Heart right ventricle (tissue), 16 donors: ENCODE results near the gene KIF3B. TPM values are rescaled to one million over a fixed set of nuclear protein-coding genes. Genes with fewer than 3 reads are reported as not detected.

Experiments used
- ATAC-seq, 8 donors: fragments of 200-7000 bp; cut with Tn5 transposase; one replicate each; pipeline ENCODE4 v1.9.1; 2020; ENCODE audit warnings: mild to moderate bottlenecking in 8 of 8, moderate library complexity in 8 of 8, moderate number of reproducible peaks in 1 of 8
- DNase-seq, 2 donors: peaks; one replicate each; pipeline ENCODE4 v3.0.0-alpha.2; 2020
- H3K27ac ChIP-seq, 10 donors: fragments of 200-600 bp; sonication (generic) in 2 of 10; one replicate each; pipeline versions ENCODE4 v1.5.0 to v1.8.0; 2020 to 2022; ENCODE audit warnings: mild to moderate bottlenecking in 3 of 10
- H3K27me3 ChIP-seq, 7 donors: fragments of 200-600 bp; one replicate each; pipeline ENCODE4 v1.8.0; 2021 to 2022; ENCODE audit warnings: mild to moderate bottlenecking in 2 of 7
- H3K36me3 ChIP-seq, 9 donors: fragments of 200-600 bp; sonication (generic) in 1 of 9; one replicate each; pipeline versions ENCODE4 v1.5.0 to v1.8.0; 2020 to 2022; ENCODE audit warnings: mild to moderate bottlenecking in 2 of 9
- H3K4me1 ChIP-seq, 9 donors: fragments of 200-600 bp; sonication (generic) in 1 of 9; one replicate each; pipeline versions ENCODE4 v1.5.0 to v1.8.0; 2020 to 2022; ENCODE audit warnings: mild to moderate bottlenecking in 4 of 9
- H3K4me3 ChIP-seq, 10 donors: fragments of 200-600 bp; sonication (generic) in 2 of 10; one replicate each; pipeline versions ENCODE4 v1.5.0 to v1.8.0; 2020 to 2022; ENCODE audit warnings: mild to moderate bottlenecking in 7 of 10, moderate library complexity in 2 of 10
- H3K9me3 ChIP-seq, 11 donors: fragments of 200-600 bp in 10 of 11; sonication (generic) in 2 of 11; one replicate each; pipeline versions ENCODE4 v1.5.0 to v1.8.0; 2013 to 2022; ENCODE audit warnings: mild to moderate bottlenecking in 2 of 11, control low read depth in 1 of 11, moderate library complexity in 1 of 11
- CTCF ChIP-seq, 9 donors: fragments of 200-600 bp; sonication (generic) in 2 of 9; IDR thresholded peaks; one replicate each; pipeline versions ENCODE4 v1.5.0 to v1.8.0; 2021 to 2022; ENCODE audit warnings: antibody characterized with exemption in 9 of 9, mild to moderate bottlenecking in 5 of 9, moderate library complexity in 1 of 9
- WGBS, 2 donors: extraction: QIAGEN DNeasy Blood & Tissue Kit; methylation state at CpG; one replicate each; pipeline ENCODE4 v1.1.7; 2013; ENCODE audit warnings: inconsistent platforms in 1 of 2; 5-methylcytosine and 5-hydroxymethylcytosine counted together
- intact Hi-C, 10 donors: fragments of 100-400 bp; cut with DNase I; formaldehyde crosslinking; loops; one replicate each; pipeline versions ENCODE4 v1.11.1 to v1.14.2; 2022
- polyA plus RNA-seq, 2 donors: library from polyadenylated mRNA; stranded (reverse); fragments of 200-250 nt; gene quantifications; one replicate each; pipeline ENCODE4 v1.2.3, GENCODE V29; 2013
- total RNA-seq, 10 donors: library from RNA; stranded (reverse); fragmentation: NEBNext Ultra II Directional in 3 of 10; extraction: Animal tissue kit (Norgen Biotek cat#: 25700) in 3 of 10; gene quantifications; one replicate each; pipeline versions ENCODE4 v1.2.1 to v1.2.4, GENCODE V29; 2021 to 2023
- donor health status: Arrhythmogenic right ventricular cardiomyopathy.
- donor health status: ischemic (EF 13 %, LVEDD 7.1; RV severe dilation, severe dysfunction).
- donor health status: healthy with polysubstance abuse.
- donor health status: DM: no; HTN: yes; CAD: no.
- donor health status: DM: no; HTN: no; CAD: no.
- donor health status: ischemic (EF 25% LVEDD 6.9; RV normal size, moderate dysfunction).
- donor health status: ischemic (EF 25% LVEDD 5.7; RV mildly dilated, moderate dysfunction).
- donor health status: healthy.
- donor health status: DM: yes; HTN: yes; CAD: no.
- donor health status: Ischemic cardiomyopathy.
- donor health status: ischemic (EF 35%, LVEDD 5.7; RV mildly dilated, moderate dysfunction).
- donor health status: nonischemic (EF 11% LVEDD 7.7; RV severe dilation, severe dysfunction).
- donor health status: DM: yes; HTN: yes; CAD: no.
- donor health status: PGD.
- donor health status: ischemic (EF 29% LVEDD 5.4; RV normal size, mild dysfunction).
- donor health status: nonischemic (EF 23%, LVEDD 6.1; RV moderate dilation, normal function).

Gene KIF3B
- total and polyA plus RNA-seq, 12 donors = 4.7 to 16.3 (median 11.1) TPM

GRCh38 chr20:32314768-32315167 lies 37.3 kb downstream of the KIF3B start:
- intact Hi-C loops = no loop called here
- peaks cover 0 to 87% (median 27%) of the 10 kb centered on the region in 9 donors for H3K36me3 ChIP-seq

GRCh38 chr20:32315399-32315798 lies 37.9 kb downstream of the KIF3B start:
- 98% methylated on average over 3 of the region's 3 CpGs for WGBS, 2 donors
- Histone ChIP-seq H3K36me3 (peaks cover 0 to 84% (median 21%) of the 10 kb centered on the region in 9 donors), H3K27me3 (no peaks in the 10 kb centered on the region), H3K4me3 (no peak overlapping the region), H3K27ac (no peak overlapping the region), H3K9me3 (no peaks in the 10 kb centered on the region), H3K4me1 (no peaks in the 10 kb centered on the region)
- TF ChIP-seq CTCF (IDR thresholded peaks at IDR 0.05) = no peak
- ATAC-seq (no peak), DNase-seq (no peak)
- intact Hi-C loops = no loop called here

More at GRCh38 chr20:32314768-32315167, 37.3 kb downstream of the KIF3B start:
- H3K27ac ChIP-seq = no peak overlapping the region
- no peaks in the 10 kb centered on the region for H3K9me3 ChIP-seq
- DNase-seq (no peak), ATAC-seq (peak in 3 of 8 donors; percentile 25 to 41 (median 27))
- TF ChIP-seq CTCF (IDR thresholded peaks at IDR 0.05) = no peak
- H3K4me1 ChIP-seq = no peaks in the 10 kb centered on the region
- H3K4me3 ChIP-seq = no peak overlapping the region
- WGBS, 2 donors = 58 to 59% methylated on average over 1 of the region's 1 CpG
- H3K27me3 ChIP-seq = no peaks in the 10 kb centered on the region

- DNase-seq (no peak), ATAC-seq (no peak)
- H3K9me3 ChIP-seq = no peaks in the 10 kb centered on the region
- H3K36me3 ChIP-seq = peaks cover 0 to 84% (median 16%) of the 10 kb centered on the region in 9 donors
- 77% methylated on average over 2 of the region's 2 CpGs for WGBS, 2 donors
- H3K4me1 ChIP-seq = no peaks in the 10 kb centered on the region
- H3K27ac ChIP-seq = no peak overlapping the region
- H3K4me3 ChIP-seq = no peak overlapping the region
- H3K27me3 ChIP-seq = no peaks in the 10 kb centered on the region
- intact Hi-C loops = no loop called here
- TF ChIP-seq CTCF (IDR thresholded peaks at IDR 0.05) = no peak
These were observed 38.4 kb downstream of the KIF3B start for GRCh38 chr20:32315891-32316290.

- Histone ChIP-seq H3K9me3 (no peaks in the 10 kb centered on the region), H3K36me3 (peaks cover 0 to 85% (median 15%) of the 10 kb centered on the region in 9 donors), H3K27ac (no peak overlapping the region), H3K4me3 (no peak overlapping the region), H3K4me1 (no peaks in the 10 kb centered on the region), H3K27me3 (no peaks in the 10 kb centered on the region)
- intact Hi-C loops = no loop called here
- no peak for ATAC-seq
- no peak for DNase-seq
- 88 to 95% methylated on average over 7 of the region's 7 CpGs for WGBS, 2 donors
- TF ChIP-seq CTCF (IDR thresholded peaks at IDR 0.05) = no peak
These were observed 39.2 kb downstream of the KIF3B start for GRCh38 chr20:32316667-32317066.
